ENCODE data around the gene CUX1. TPM values are rescaled to one million over a fixed set of nuclear protein-coding genes. Genes with fewer than 3 reads are reported as not detected.

Gene CUX1
- total RNA-seq, 4 donors from 2014 or later: 40.8 to 62.1 (median 43.8) TPM

GRCh38 chr7:101916041-101916800, 98.8 kb downstream of the CUX1 start:
- 94 to 97% methylated on average over 31 of the region's 31 CpGs for WGBS, 2 donors
- no peak overlapping the region for H3K4me3 ChIP-seq (ENCODE audit: low read depth, poor library complexity, severe bottlenecking)
- intact Hi-C loops (cut with DNase I; ENCODE audit: low total_unique reads): no loop called here
- DNase-seq (ENCODE audit: low spot score in 2 of 2): no peak
- TF ChIP-seq, protein P1, sequence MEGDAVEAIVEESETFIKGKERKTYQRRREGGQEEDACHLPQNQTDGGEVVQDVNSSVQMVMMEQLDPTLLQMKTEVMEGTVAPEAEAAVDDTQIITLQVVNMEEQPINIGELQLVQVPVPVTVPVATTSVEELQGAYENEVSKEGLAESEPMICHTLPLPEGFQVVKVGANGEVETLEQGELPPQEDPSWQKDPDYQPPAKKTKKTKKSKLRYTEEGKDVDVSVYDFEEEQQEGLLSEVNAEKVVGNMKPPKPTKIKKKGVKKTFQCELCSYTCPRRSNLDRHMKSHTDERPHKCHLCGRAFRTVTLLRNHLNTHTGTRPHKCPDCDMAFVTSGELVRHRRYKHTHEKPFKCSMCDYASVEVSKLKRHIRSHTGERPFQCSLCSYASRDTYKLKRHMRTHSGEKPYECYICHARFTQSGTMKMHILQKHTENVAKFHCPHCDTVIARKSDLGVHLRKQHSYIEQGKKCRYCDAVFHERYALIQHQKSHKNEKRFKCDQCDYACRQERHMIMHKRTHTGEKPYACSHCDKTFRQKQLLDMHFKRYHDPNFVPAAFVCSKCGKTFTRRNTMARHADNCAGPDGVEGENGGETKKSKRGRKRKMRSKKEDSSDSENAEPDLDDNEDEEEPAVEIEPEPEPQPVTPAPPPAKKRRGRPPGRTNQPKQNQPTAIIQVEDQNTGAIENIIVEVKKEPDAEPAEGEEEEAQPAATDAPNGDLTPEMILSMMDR (IDR thresholded peaks at IDR 0.05): no peak
- no peak for TF ChIP-seq POLR2A (IDR thresholded peaks at IDR 0.05)

- intact Hi-C loops (cut with DNase I; ENCODE audit: low total_unique reads): no loop called here
- TF ChIP-seq, protein P1 (IDR thresholded peaks at IDR 0.05): no peak
- no peak for TF ChIP-seq POLR2A (IDR thresholded peaks at IDR 0.05)
- DNase-seq (ENCODE audit: low spot score in 2 of 2): no peak
- 97% methylated on average over 15 of the region's 15 CpGs for WGBS, 2 donors
- H3K4me3 ChIP-seq (ENCODE audit: low read depth, poor library complexity, severe bottlenecking): no peak overlapping the region
These were observed 99.5 kb downstream of the CUX1 start for GRCh38 chr7:101916876-101917275.

GRCh38 chr7:101917566-101917965, 100.1 kb downstream of the CUX1 start:
- intact Hi-C loops (cut with DNase I; ENCODE audit: low total_unique reads): no loop called here
- TF ChIP-seq, protein P1 (IDR thresholded peaks at IDR 0.05): no peak
- TF ChIP-seq POLR2A (IDR thresholded peaks at IDR 0.05): no peak
- no peak overlapping the region for H3K4me3 ChIP-seq (ENCODE audit: low read depth, poor library complexity, severe bottlenecking)
- 95 to 96% methylated on average over 11 of the region's 11 CpGs for WGBS, 2 donors
- no peak for DNase-seq (ENCODE audit: low spot score in 2 of 2)

DNA sequence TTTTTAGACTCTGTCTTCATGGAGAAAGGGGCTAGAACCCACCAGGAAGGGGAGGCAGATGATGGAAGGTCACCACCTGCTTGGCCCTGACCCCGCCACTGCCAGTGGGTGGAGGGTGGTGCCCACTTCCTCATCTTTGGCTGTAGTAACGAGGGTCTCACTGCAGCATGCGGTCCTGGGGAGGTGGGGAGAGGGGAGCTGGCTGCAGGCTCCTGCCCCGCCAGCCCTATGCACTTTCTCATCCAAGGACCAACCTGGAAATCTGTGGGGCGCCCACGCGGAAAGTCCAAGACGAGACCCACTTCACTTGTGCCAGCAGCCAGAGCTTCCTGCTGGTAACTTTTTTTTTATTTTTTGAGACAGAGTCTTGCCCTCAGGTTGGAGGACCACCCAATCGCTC, 101.0 kb downstream of the CUX1 start:
- no peak for DNase-seq (ENCODE audit: low spot score in 2 of 2)
- TF ChIP-seq, protein P1 (IDR thresholded peaks at IDR 0.05): no peak
- TF ChIP-seq POLR2A (IDR thresholded peaks at IDR 0.05): no peak
- no peak overlapping the region for H3K4me3 ChIP-seq (ENCODE audit: low read depth, poor library complexity, severe bottlenecking)
- 94 to 95% methylated on average over 9 of the region's 9 CpGs for WGBS, 2 donors
- intact Hi-C loops (cut with DNase I; ENCODE audit: low total_unique reads): no loop called here

- intact Hi-C loops (cut with DNase I; ENCODE audit: low total_unique reads): no loop called here
- WGBS, 2 donors: 96 to 97% methylated on average over 22 to 24 of the region's 24 CpGs
- H3K4me3 ChIP-seq (ENCODE audit: low read depth, poor library complexity, severe bottlenecking): no peak overlapping the region
- no peak for DNase-seq (ENCODE audit: low spot score in 2 of 2)
- TF ChIP-seq, protein P1 (IDR thresholded peaks at IDR 0.05): no peak
- no peak for TF ChIP-seq POLR2A (IDR thresholded peaks at IDR 0.05)
These were observed 102.1 kb downstream of the CUX1 start for GRCh38 chr7:101919363-101920115.

All from lower leg skin (tissue), 4 donors.